K562 (cell line): ENCODE results near the gene IGLL1. TPM values are rescaled to one million over a fixed set of nuclear protein-coding genes. Genes with fewer than 3 reads are reported as not detected.

Experiments
- ATAC-seq: fragments of 200-7000 bp; cut with Tn5 transposase; 3 replicates; pipeline ENCODE4 v1.9.1; 2020; ENCODE audit warnings: moderate library complexity
- BruUV-seq: library from RNA; stranded (reverse); fragments of 400-500 nt; replicated peaks from 2 replicates; lab custom pipeline; 2021; lab: Mats Ljungman, UMichigan
- CTCF ChIA-PET: fragments of 300-600 bp; formaldehyde crosslinking; extraction: SDS; loops from one replicate; lab custom pipeline; 2021; ENCODE audit warnings: low intra/inter-chr PET ratio; lab: Yijun Ruan, JAX
- POLR2A ChIA-PET: fragments of 300-600, 350-650 bp; sonication (Branson Sonifier 250); formaldehyde crosslinking; extraction: SDS; loops from one replicate; lab custom pipeline; 2021; ENCODE audit warnings: antibody characterized with exemption, inconsistent platforms; lab: Yijun Ruan, JAX
- DNase-seq, 4 experiments: peaks; one replicate each; pipeline versions ENCODE4 v3.0.0 to v3.0.0-alpha.2; 2011 to 2018; ENCODE audit warnings: low spot score in 3 of 4, mixed read lengths in 3 of 4; ENCODE audit errors: extremely low read depth in 1 of 4
- FAIRE-seq: peaks from 2 replicates; lab custom pipeline; 2011; peaks lifted over from hg19 to GRCh38; lab: Jason Lieb, UNC
- H2AFZ ChIP-seq: 2 replicates; pipeline ENCODE4 v1.6.0; 2011; ENCODE audit warnings: low read depth, low read length, control low read depth, inconsistent platforms
- H3K27ac ChIP-seq: fragments of 200-600 bp; 3 replicates; pipeline ENCODE4 v1.8.0; 2011; ENCODE audit warnings: low read depth, mild to moderate bottlenecking, control low read depth, inconsistent platforms, low read length, moderate library complexity, mixed read lengths; ENCODE audit errors: extremely low read depth
- H3K27me3 ChIP-seq, 2 experiments: fragments of 300-600 bp in 1 of 2; 2 replicates in 1 of 2; 3 replicates in 1 of 2; pipeline versions ENCODE4 v1.6.0 to v1.8.0; 2011; ENCODE audit warnings: inconsistent platforms in 2 of 2, low read length in 2 of 2, mild to moderate bottlenecking in 1 of 2, mixed read lengths in 1 of 2, moderate library complexity in 1 of 2; ENCODE audit not compliant: control insufficient read depth in 2 of 2, insufficient read depth in 2 of 2
- H3K36me3 ChIP-seq: fragments of 300-600 bp; 3 replicates; pipeline ENCODE4 v1.8.0; 2011; ENCODE audit warnings: mild to moderate bottlenecking, low read length, inconsistent platforms; ENCODE audit not compliant: control insufficient read depth, insufficient read depth
- H3K4me1 ChIP-seq, 2 experiments: fragments of 200-600 bp in 1 of 2; replicated peaks in 1 of 2; 2 replicates in 1 of 2; 3 replicates in 1 of 2; pipeline versions ENCODE4 v1.5.1 to v1.8.0; 2011; ENCODE audit warnings: inconsistent platforms in 2 of 2, low read length in 2 of 2, mild to moderate bottlenecking in 1 of 2, mixed read lengths in 1 of 2, moderate library complexity in 1 of 2; ENCODE audit not compliant: control insufficient read depth in 2 of 2, insufficient read depth in 2 of 2
- H3K4me2 ChIP-seq: 2 replicates; pipeline ENCODE4 v1.6.1; 2011; ENCODE audit warnings: low read length, control low read depth, inconsistent platforms, mixed read lengths; ENCODE audit not compliant: insufficient read depth
- H3K4me3 ChIP-seq: fragments of 200-600 bp; sonication (generic), shearing (Covaris generic); 2 replicates; pipeline ENCODE4 v1.5.1; 2016; ENCODE audit warnings: control low read depth, inconsistent platforms
- H3K79me2 ChIP-seq: fragments of 200-600 bp; 3 replicates; pipeline ENCODE4 v1.8.0; 2011; ENCODE audit warnings: low read length, inconsistent platforms; ENCODE audit not compliant: control insufficient read depth, insufficient read depth
- H3K9ac ChIP-seq, 2 experiments: 2 replicates each; pipeline versions ENCODE4 v1.6.0 to v1.6.1; 2011; ENCODE audit warnings: low read depth in 2 of 2, low read length in 2 of 2, control low read depth in 1 of 2, inconsistent platforms in 1 of 2, mild to moderate bottlenecking in 1 of 2, mixed read lengths in 1 of 2; ENCODE audit not compliant: insufficient read depth in 1 of 2
- H3K9me1 ChIP-seq: one replicate; pipeline ENCODE4 v1.6.0; 2011; ENCODE audit warnings: inconsistent platforms, mild to moderate bottlenecking, low read length, moderate library complexity; ENCODE audit not compliant: control insufficient read depth, insufficient read depth
- H3K9me3 ChIP-seq: replicated peaks from 2 replicates; pipeline ENCODE4 v1.5.1; 2011; ENCODE audit warnings: low read depth, low read length, inconsistent platforms; ENCODE audit not compliant: control insufficient read depth, insufficient read depth
- H4K20me1 ChIP-seq: replicated peaks from 2 replicates; pipeline ENCODE4 v1.6.1; 2011; ENCODE audit warnings: low read length, inconsistent platforms, mixed read lengths; ENCODE audit not compliant: control insufficient read depth, insufficient read depth
- ZBTB7A ChIP-seq: IDR thresholded peaks from 2 replicates; pipeline ENCODE4 v1.6.1; 2011; ENCODE audit warnings: low read depth, mild to moderate bottlenecking, low read length, moderate library complexity, borderline replicate concordance; ENCODE audit not compliant: control insufficient read depth
- ZNF184 ChIP-seq: sonication (generic); formaldehyde crosslinking; IDR thresholded peaks from 2 replicates; pipeline ENCODE4 v1.5.0; 2020; ENCODE audit warnings: missing genetic modification reagents
- ZNF695 ChIP-seq: fragments of 450-650 bp; formaldehyde crosslinking; IDR thresholded peaks from 2 replicates; pipeline ENCODE4 v1.4.0; 2020; ENCODE audit warnings: mild to moderate bottlenecking, moderate library complexity
- ZNF778 ChIP-seq: fragments of 450-650 bp; formaldehyde crosslinking; IDR thresholded peaks from 2 replicates; pipeline ENCODE4 v1.4.0; 2020; ENCODE audit warnings: mild to moderate bottlenecking, moderate library complexity
- WGBS: fragments of 100-300 bp; shearing (Covaris generic); methylation state at CpG from one replicate; pipeline ENCODE4 v1.1.6; 2016; ENCODE audit warnings: low coverage, mixed read lengths; ENCODE audit not compliant: insufficient coverage; ENCODE audit errors: missing lambda C conversion rate; 5-methylcytosine and 5-hydroxymethylcytosine counted together
- in situ Hi-C: fragments of 300-500 bp; cut with MboI; formaldehyde crosslinking; loops from 4 replicates; pipeline ENCODE4 v1.15.0; 2018; ENCODE audit warnings: inconsistent platforms, mixed read lengths
- intact Hi-C: fragments of 100-400 bp; cut with micrococcal nuclease; formaldehyde crosslinking; loops from 2 replicates; pipeline ENCODE4 v1.14.2; 2022
- polyA plus RNA-seq, 8 experiments: library from polyadenylated mRNA; depleted of rRNA in 4 of 8; stranded (reverse) in 5 of 8; unstranded in 3 of 8; fragments of >200 nt; fragmentation: Nextera tagmentation in 2 of 8; fragmentation: Illumina TruSeq in 1 of 8; extraction: Ambion mirVana in 2 of 8; extraction: Trizol in 1 of 8; gene quantifications; 2 replicates each; pipeline versions ENCODE4 v1.2.1 to v1.2.3, GENCODE V29; 2011 to 2014; ENCODE audit warnings: inconsistent platforms in 1 of 8, missing spikeins in 1 of 8
- total RNA-seq, 7 experiments: library from RNA; depleted of rRNA in 6 of 7; stranded (reverse); fragments of >200 nt in 6 of 7; fragmentation: Illumina TruSeq in 2 of 7; extraction: Trizol in 2 of 7; gene quantifications; 2 replicates each; pipeline versions ENCODE4 v1.2.1 to v1.2.3, GENCODE V29; 2011 to 2021; ENCODE audit warnings: low replicate concordance in 1 of 7
- TF ChIP-seq, protein P1 (sequence below), 2 experiments: fragments of 450-650 bp; IDR thresholded peaks; 2 replicates each; pipeline ENCODE4 v1.6.1; 2018; ENCODE audit warnings: mild to moderate bottlenecking in 2 of 2, low read depth in 1 of 2; ENCODE audit not compliant: partially characterized antibody in 2 of 2
- TF ChIP-seq, protein P2 (sequence below): fragments of 450-650 bp; IDR thresholded peaks from 2 replicates; pipeline ENCODE4 v1.6.1; 2017; ENCODE audit warnings: mild to moderate bottlenecking, moderate library complexity

The IGLL1 gene
- total and polyA plus RNA-seq, 9 of the 15 experiments (the other 6 are each of a cell fraction or from before 2014, with no cell fraction given) = 0.10 to 0.32 (median 0.20) TPM; not detected in 6

- BruUV-seq = no TSS peak
- intact Hi-C loops (no loop called here), in situ Hi-C loops (no loop called here)
- H3K9me3 ChIP-seq = no peaks in the 10 kb centered on the region
- H4K20me1 ChIP-seq = no peaks in the 10 kb centered on the region
- no peak overlapping the region for H3K27ac ChIP-seq
- DNase-seq (no peak), ATAC-seq (no peak), FAIRE-seq (no peak)
- POLR2A ChIA-PET = interaction anchor here (0.6 to 1.5 kb wide), 3 partner anchors 22 to 162 kb away, joined by 3 to 4 read pairs (median 3); no protein-coding TSS in a partner anchor
- peaks cover 0 to 9% of the 10 kb centered on the region in 2 experiments; a peak in 2 of 5 replicates for H3K27me3 ChIP-seq
- no peaks in the 10 kb centered on the region; a peak in 1 of 5 replicates for H3K4me1 ChIP-seq
- 4% methylated on average over 12 of the region's 20 CpGs for WGBS
- no peaks in the 10 kb centered on the region for H3K79me2 ChIP-seq
- H3K9ac ChIP-seq = no peak overlapping the region
- H3K4me3 ChIP-seq = no peak overlapping the region
- no peak for TF ChIP-seq ZNF184 (CRISPR knock-in tag)
- H2AFZ ChIP-seq = no peak overlapping the region
- no peak overlapping the region for H3K4me2 ChIP-seq
- H3K9me1 ChIP-seq = no peaks in the 10 kb centered on the region
- CTCF ChIA-PET = no interaction called here
- H3K36me3 ChIP-seq = no peaks in the 10 kb centered on the region
These were observed 26.4 kb upstream of the IGLL1 start for GRCh38 chr22:23606204-23607131.

GRCh38 chr22:23604939-23605712 lies 25.0 kb upstream of the IGLL1 start:
- CTCF ChIA-PET = no interaction called here
- FAIRE-seq (no peak), ATAC-seq (no peak), DNase-seq (no peak)
- H3K9me3 ChIP-seq = no peaks in the 10 kb centered on the region
- in situ Hi-C loops (no loop called here), intact Hi-C loops (no loop called here)
- no peak overlapping the region for H3K27ac ChIP-seq
- POLR2A ChIA-PET = interaction anchor here (0.6 kb wide), 1 partner anchor 130 kb away, joined by 3 read pairs; no protein-coding TSS in a partner anchor
- H3K4me2 ChIP-seq = no peak overlapping the region
- BruUV-seq = no TSS peak
- peaks cover 0 to 9% of the 10 kb centered on the region in 2 experiments; a peak in 2 of 5 replicates for H3K27me3 ChIP-seq
- no peaks in the 10 kb centered on the region for H3K9me1 ChIP-seq
- H4K20me1 ChIP-seq = no peaks in the 10 kb centered on the region
- H3K9ac ChIP-seq = no peak overlapping the region
- no peaks in the 10 kb centered on the region for H3K79me2 ChIP-seq
- no peak overlapping the region for H2AFZ ChIP-seq
- no peak overlapping the region for H3K4me3 ChIP-seq
- H3K4me1 ChIP-seq = no peaks in the 10 kb centered on the region; a peak in 1 of 5 replicates
- no peaks in the 10 kb centered on the region for H3K36me3 ChIP-seq
- 3% methylated on average over 6 of the region's 8 CpGs for WGBS
- TF ChIP-seq, protein P1, sequence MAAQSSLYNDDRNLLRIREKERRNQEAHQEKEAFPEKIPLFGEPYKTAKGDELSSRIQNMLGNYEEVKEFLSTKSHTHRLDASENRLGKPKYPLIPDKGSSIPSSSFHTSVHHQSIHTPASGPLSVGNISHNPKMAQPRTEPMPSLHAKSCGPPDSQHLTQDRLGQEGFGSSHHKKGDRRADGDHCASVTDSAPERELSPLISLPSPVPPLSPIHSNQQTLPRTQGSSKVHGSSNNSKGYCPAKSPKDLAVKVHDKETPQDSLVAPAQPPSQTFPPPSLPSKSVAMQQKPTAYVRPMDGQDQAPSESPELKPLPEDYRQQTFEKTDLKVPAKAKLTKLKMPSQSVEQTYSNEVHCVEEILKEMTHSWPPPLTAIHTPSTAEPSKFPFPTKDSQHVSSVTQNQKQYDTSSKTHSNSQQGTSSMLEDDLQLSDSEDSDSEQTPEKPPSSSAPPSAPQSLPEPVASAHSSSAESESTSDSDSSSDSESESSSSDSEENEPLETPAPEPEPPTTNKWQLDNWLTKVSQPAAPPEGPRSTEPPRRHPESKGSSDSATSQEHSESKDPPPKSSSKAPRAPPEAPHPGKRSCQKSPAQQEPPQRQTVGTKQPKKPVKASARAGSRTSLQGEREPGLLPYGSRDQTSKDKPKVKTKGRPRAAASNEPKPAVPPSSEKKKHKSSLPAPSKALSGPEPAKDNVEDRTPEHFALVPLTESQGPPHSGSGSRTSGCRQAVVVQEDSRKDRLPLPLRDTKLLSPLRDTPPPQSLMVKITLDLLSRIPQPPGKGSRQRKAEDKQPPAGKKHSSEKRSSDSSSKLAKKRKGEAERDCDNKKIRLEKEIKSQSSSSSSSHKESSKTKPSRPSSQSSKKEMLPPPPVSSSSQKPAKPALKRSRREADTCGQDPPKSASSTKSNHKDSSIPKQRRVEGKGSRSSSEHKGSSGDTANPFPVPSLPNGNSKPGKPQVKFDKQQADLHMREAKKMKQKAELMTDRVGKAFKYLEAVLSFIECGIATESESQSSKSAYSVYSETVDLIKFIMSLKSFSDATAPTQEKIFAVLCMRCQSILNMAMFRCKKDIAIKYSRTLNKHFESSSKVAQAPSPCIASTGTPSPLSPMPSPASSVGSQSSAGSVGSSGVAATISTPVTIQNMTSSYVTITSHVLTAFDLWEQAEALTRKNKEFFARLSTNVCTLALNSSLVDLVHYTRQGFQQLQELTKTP (IDR thresholded peaks at IDR 0.05; ENCODE audit: low read depth in 1 of 2, partially characterized antibody in 2 of 2) = no peak
- TF ChIP-seq ZNF778 (CRISPR knock-in tag) = no peak
- TF ChIP-seq, protein P2, sequence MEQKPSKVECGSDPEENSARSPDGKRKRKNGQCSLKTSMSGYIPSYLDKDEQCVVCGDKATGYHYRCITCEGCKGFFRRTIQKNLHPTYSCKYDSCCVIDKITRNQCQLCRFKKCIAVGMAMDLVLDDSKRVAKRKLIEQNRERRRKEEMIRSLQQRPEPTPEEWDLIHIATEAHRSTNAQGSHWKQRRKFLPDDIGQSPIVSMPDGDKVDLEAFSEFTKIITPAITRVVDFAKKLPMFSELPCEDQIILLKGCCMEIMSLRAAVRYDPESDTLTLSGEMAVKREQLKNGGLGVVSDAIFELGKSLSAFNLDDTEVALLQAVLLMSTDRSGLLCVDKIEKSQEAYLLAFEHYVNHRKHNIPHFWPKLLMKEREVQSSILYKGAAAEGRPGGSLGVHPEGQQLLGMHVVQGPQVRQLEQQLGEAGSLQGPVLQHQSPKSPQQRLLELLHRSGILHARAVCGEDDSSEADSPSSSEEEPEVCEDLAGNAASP = no peak
- TF ChIP-seq ZBTB7A = no peak
- TF ChIP-seq ZNF695 (CRISPR knock-in tag) = no peak
